HCT116 (cell line): ENCODE data around the gene ZDHHC16.

Source experiments
- CTCF ChIP-seq, 3 experiments: fragments of 200-600 bp in 1 of 3; sonication (generic) in 1 of 3; IDR thresholded peaks in 2 of 3; conservative IDR thresholded peaks in 1 of 3; 2 replicates each; pipeline ENCODE4 v1.5.1; 2012 to 2017; ENCODE audit warnings: low read depth in 2 of 3, low read length in 2 of 3, antibody characterized with exemption in 1 of 3, borderline replicate concordance in 1 of 3, control low read depth in 1 of 3, mild to moderate bottlenecking in 1 of 3, mixed read lengths in 1 of 3, mixed run types in 1 of 3, moderate library complexity in 1 of 3; ENCODE audit not compliant: insufficient read depth in 1 of 3
- POLR2A ChIP-seq: IDR thresholded peaks from 2 replicates; pipeline ENCODE4 v1.7.0; 2011; ENCODE audit warnings: borderline replicate concordance; ENCODE audit not compliant: insufficient read depth, insufficient read length; ENCODE audit errors: extremely low read depth
- TF ChIP-seq, protein P1 (sequence below): IDR thresholded peaks from 2 replicates; pipeline ENCODE4 v1.6.1; 2011; ENCODE audit warnings: mild to moderate bottlenecking, low read length, moderate library complexity; ENCODE audit not compliant: insufficient replicate concordance; ENCODE audit errors: extremely low read depth
- TF ChIP-seq, protein P2 (sequence below): IDR thresholded peaks from 2 replicates; pipeline ENCODE4 v1.6.1; 2012
- TF ChIP-seq, protein P3 (sequence below): IDR thresholded peaks from 2 replicates; pipeline ENCODE4 v1.6.1; 2012; ENCODE audit warnings: low read depth

DNA sequence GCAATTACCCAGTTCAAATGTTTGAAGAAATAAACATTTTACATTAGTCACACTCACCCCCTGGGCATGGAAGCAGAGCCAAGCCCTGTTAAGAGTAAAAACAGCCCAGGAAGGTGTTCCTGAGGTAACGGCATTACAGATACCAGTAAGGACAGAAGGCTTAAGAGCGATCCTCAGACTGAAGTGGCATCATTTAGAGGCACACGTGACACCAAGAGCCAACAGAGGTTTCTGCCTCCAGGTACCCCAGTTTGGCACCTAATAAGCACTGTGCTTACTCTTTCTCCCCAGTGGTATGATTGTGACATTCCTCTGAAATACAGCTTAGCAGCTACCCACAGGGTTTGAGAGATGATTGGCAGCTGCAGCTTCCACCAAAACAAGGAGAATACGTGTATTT is 35.1 kb downstream of the ZDHHC16 start:
- TF ChIP-seq POLR2A = no peak
- TF ChIP-seq, protein P1, sequence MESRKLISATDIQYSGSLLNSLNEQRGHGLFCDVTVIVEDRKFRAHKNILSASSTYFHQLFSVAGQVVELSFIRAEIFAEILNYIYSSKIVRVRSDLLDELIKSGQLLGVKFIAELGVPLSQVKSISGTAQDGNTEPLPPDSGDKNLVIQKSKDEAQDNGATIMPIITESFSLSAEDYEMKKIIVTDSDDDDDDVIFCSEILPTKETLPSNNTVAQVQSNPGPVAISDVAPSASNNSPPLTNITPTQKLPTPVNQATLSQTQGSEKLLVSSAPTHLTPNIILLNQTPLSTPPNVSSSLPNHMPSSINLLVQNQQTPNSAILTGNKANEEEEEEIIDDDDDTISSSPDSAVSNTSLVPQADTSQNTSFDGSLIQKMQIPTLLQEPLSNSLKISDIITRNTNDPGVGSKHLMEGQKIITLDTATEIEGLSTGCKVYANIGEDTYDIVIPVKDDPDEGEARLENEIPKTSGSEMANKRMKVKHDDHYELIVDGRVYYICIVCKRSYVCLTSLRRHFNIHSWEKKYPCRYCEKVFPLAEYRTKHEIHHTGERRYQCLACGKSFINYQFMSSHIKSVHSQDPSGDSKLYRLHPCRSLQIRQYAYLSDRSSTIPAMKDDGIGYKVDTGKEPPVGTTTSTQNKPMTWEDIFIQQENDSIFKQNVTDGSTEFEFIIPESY = no peak
- TF ChIP-seq, protein P2, sequence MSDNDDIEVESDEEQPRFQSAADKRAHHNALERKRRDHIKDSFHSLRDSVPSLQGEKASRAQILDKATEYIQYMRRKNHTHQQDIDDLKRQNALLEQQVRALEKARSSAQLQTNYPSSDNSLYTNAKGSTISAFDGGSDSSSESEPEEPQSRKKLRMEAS = no peak
- TF ChIP-seq CTCF (IDR thresholded peaks at IDR 0.05 in 2 of 3, conservative IDR thresholded peaks at IDR 0.05 in 1 of 3; ENCODE audit: borderline replicate concordance in 1 of 3, insufficient read depth in 1 of 3, low read depth in 2 of 3, low read length in 2 of 3) = no peak
- TF ChIP-seq, protein P3, sequence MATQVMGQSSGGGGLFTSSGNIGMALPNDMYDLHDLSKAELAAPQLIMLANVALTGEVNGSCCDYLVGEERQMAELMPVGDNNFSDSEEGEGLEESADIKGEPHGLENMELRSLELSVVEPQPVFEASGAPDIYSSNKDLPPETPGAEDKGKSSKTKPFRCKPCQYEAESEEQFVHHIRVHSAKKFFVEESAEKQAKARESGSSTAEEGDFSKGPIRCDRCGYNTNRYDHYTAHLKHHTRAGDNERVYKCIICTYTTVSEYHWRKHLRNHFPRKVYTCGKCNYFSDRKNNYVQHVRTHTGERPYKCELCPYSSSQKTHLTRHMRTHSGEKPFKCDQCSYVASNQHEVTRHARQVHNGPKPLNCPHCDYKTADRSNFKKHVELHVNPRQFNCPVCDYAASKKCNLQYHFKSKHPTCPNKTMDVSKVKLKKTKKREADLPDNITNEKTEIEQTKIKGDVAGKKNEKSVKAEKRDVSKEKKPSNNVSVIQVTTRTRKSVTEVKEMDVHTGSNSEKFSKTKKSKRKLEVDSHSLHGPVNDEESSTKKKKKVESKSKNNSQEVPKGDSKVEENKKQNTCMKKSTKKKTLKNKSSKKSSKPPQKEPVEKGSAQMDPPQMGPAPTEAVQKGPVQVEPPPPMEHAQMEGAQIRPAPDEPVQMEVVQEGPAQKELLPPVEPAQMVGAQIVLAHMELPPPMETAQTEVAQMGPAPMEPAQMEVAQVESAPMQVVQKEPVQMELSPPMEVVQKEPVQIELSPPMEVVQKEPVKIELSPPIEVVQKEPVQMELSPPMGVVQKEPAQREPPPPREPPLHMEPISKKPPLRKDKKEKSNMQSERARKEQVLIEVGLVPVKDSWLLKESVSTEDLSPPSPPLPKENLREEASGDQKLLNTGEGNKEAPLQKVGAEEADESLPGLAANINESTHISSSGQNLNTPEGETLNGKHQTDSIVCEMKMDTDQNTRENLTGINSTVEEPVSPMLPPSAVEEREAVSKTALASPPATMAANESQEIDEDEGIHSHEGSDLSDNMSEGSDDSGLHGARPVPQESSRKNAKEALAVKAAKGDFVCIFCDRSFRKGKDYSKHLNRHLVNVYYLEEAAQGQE = no peak
